GM20431 (cell line): ENCODE results near the gene A1BG.
"Not testable (repeated sequence)": the region's sequence is repeated elsewhere in the genome, so short reads cannot be mapped to it uniquely, and the experiment has no call there.

Experiments
- in situ Hi-C: fragments of 300-500 bp; cut with MseI, MboI; formaldehyde crosslinking; loops from one replicate; pipeline ENCODE4 v1.15.0; 2020; ENCODE audit warnings: low sequenced_read_pairs; ENCODE audit not compliant: unreplicated experiment

A1BG gene

DNA sequence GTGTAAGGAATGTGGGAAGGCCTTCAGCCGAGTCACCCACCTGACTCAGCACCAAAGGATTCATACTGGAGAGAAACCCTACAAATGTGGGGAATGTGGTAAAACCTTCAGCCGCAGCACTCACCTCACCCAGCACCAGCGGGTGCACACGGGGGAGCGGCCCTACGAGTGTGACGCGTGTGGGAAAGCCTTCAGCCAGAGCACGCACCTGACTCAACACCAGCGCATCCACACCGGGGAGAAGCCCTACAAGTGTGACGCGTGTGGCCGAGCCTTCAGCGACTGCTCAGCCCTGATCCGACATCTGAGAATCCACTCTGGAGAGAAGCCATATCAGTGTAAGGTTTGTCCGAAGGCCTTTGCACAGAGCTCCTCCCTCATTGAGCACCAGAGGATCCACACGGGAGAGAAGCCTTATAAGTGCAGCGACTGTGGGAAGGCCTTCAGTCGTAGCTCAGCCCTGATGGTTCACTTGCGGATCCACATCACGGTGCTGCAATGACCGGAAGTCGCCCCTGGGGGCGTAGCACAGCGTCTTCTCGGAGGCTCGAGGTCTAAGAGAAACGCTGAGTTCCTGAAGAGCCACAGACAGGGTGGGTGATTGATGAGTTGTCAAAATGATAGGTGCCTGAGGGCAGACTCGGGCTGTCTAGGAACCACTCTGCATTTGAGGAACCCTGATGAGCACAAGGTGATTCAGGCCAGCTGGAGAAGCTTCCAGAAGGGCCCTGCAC, 14.3 kb downstream of the A1BG start:
- in situ Hi-C loops, result no loop called here

DNA sequence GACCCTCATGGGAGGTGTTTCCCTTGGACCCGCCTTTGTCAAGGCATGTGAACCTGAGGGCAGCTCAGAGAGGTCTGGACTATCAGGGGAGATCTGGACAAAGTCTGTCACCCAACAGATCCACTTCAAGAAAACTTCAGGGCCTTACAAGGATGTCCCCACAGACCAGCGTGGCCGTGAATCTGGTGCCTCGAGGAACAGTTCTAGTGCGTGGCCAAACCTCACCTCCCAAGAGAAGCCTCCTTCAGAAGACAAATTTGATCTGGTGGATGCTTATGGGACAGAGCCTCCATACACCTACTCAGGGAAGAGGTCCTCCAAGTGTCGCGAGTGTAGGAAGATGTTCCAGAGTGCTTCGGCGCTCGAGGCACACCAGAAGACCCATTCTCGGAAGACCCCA, 15.0 kb downstream of the A1BG start:
- in situ Hi-C loops, result no loop called here

DNA sequence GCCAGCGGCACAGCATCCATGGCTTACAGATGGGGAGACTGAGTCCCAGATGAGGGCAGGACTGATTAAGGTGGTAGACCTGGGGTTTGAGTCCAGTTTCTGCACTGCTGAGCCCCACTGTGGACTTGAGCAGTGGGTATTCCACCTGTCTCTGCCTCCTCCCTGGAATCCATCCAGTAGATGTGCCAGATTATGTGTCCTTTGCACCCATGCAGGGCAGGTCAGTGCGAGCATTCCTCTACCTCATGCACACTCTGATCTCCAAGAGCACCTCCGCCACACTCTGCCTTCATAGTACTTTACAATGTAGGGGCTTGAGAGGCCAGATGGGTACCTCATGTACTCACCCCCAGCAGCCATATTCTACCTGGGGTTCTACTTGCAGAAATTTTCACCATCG, 16.5 kb downstream of the A1BG start:
- in situ Hi-C loops, result no loop called here

DNA sequence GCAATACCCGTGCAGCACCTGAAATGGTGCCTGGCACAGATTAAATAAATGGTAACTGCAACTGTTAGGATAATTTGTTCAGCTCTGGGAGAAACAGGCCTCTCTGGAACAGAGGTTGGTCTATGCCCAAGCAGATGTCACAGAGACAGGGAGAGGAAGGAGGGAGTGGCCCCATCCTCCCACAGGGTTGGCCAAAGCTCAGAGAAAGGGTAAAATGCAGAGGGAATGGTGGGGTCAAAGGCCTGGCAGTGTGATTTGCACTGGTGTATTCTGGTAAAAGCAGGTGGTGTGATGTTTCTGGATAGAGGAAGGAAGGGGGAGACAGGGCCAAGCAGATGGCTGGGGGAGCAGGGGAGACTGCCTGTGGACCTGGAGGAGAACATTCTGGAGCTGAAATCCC, 17.1 kb downstream of the A1BG start:
- in situ Hi-C loops, result no loop called here

DNA sequence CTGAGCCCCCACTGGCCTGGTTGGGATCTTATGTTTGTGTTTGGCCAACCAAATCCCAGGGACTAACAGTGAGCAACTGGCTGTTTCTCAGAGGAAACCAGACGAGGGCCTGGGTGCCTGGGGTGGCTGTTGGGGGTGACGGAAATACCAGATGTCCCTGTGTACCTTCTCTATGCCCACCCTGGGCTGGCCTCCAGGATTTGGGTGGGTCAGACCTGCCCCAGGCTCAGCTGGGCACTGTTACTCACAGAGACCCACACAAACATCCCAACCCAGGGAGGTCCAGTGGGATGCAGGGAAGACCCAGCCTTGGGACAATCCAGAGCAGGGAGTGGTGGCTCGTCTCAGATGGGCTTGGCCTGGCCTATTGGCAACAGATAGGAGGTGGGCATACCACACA, 17.7 kb downstream of the A1BG start:
- in situ Hi-C loops, result no loop called here

DNA sequence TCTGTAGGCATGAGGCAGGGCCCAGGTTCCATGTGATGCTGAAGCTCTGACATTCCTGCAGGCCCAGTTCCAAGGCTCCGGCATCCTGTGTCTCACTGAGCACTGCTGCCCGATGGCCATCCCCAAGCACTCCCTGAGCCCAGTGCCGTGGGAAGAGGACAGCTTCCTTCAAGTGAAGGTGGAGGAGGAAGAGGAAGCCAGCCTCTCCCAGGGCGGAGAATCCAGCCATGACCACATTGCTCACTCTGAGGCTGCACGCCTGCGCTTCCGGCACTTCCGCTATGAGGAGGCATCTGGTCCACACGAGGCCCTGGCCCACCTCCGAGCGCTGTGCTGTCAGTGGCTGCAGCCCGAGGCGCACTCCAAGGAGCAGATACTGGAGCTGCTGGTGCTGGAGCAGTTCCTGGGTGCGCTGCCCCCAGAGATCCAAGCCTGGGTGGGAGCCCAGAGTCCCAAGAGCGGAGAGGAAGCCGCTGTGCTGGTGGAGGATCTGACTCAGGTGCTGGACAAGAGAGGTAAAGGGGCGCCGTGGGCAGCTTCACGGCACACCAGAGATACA, 18.5 kb downstream of the A1BG start:
- in situ Hi-C loops, result no loop called here

DNA sequence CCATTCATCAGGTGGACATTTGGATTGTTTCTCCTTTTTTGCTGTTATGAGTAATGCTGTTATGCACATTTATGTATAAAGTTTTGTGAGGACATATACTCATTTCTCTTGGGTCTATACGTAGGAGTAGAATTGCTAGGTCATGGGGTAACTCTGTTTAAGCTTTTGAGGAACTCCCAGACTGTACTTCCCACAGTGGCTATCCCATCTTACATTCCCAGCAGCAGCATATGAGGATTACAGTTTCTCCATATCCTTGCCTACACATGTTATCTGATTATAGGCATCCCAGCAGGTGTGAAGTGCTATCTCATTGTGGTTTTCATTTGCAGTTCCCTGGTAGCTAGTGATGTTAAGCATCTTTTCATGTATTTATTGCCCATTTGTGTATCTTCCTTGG, 20.6 kb downstream of the A1BG start:
- in situ Hi-C loops, result no loop called here

DNA sequence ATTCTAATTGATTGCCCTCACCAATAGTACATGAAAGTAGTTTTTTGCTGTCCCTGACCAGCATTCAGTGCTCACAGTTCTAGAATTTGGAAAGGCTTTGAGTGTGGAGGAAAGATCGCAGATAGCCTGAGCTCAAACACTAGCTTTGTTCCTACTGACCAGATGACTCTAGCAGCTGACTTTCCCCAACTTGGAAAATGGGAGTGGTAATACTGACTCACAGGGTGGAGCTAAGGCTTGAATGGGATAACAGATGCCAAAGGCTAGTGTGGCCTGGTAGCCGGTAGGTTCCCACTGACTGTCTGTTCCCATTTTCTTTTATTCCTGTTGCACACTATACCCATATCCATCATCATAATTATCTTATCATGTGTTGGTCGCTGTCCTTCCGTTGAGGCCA, 22.8 kb downstream of the A1BG start:
- in situ Hi-C loops, result no loop called here

DNA sequence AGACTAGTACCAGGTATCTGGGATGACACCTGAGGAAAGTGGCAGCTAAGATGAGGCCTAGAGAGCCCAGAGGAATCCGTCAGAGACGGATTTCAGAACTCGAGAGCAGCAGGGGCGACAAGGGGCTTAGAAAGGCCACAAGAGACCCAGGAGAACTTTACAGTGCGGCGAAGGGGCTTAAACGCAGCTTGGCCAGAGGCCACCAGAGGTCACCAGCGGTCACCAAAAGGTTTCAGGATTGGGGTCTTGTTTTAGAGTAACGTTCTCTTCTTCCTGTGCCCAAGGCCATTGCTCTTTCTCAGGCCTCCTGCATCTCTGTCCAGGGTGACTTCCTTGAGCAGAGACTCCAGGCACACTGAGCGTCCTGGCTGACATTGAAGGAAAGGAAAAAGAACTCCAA, 24.3 kb downstream of the A1BG start:
- in situ Hi-C loops, result no loop called here

DNA sequence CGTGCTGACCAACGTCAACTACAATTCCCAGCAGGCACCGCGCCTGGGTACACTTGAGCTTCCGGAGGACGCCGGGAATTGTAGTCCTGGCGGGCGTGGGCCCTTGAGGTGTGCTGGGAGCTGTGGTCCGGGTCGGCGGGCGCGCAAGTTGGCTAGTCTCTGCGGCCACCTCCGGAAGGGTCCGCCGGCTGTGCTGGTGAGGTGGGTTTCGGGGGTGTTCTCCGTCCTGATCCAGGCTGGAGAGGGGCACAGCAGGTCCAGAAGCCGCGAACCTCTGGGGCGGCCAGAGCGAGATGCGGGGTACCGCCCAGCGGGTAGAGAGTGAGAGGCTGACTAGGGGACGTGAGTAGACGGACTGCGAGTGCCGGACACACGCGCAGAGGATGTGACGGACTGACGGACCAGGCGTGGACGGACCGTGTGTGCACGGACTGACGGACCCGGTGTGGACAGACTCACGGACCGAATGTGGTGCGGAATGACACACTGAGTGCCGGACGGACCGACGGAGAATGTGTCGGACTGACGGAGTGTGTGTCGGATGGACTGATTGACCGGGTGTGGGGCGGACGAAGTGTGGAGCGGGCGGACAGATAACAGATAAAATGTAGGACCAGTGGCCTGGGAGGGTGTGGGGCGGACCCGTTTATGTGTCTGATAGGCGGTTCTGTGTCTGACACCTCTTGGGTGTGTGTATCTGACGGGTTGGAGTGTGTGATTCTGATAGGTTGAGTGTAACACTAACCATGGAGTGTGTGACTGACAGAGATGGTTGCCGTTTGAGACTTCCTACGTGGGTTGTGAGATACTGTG, 26.2 kb downstream of the A1BG start, which contains the start of gene ZSCAN22:
Gene ZSCAN22 (plus strand): TSS at position 81 of the 813 bp plus-strand sequence. CDS start 7,809 bp downstream, outside the sequence.
- in situ Hi-C loops, result no loop called here

DNA sequence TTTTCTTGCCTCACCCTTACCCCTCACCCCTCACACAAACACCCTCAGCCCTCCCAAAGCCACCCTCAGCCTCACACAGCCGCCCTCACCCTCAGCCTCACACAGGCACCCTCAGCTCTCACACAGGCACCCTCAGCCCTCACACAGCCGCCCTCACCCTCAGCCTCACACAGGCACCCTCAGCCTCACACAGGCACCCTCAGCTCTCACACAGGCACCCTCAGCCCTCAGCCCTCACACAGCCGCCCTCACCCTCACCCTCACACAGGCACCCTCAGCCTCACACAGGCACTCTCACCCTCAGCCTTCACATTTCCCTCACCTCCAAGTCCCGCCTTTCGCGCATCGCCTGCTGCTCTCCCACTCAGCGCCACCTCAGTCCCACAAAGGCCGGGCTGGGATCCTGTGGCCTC, 26.8 kb downstream of the A1BG start:
- in situ Hi-C loops, result no loop called here

DNA sequence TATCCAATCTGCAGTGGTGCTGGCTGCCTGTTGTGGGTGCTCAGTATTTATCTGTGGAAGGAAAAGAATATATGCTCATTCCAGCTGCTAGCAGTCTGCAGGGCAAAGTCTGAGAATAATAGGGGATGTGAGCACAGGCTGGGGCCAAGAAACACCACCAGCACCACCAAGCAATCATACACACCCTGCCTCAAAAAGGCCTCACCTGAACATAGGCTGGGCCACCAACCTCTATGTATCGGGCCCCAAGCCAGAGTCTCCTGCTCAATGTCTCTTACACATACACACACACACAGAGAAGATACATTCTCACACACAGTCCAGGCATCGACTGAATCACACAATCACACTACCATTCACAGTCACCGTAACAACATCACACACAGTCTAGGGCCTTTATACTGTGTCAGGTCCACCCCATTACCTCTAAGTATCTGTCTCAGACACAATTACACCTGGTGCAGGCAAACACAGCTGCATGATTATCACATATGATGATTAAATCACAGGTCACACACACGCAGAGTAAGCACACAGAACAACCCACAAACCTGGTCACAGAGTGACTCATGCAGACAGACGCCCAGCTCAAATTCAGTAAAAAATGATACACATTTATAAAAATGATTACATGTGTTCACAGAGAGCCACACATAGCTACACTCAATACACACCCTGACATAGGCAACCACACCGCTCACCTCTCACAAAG, 27.8 kb downstream of the A1BG start:
- in situ Hi-C loops, result no loop called here

DNA sequence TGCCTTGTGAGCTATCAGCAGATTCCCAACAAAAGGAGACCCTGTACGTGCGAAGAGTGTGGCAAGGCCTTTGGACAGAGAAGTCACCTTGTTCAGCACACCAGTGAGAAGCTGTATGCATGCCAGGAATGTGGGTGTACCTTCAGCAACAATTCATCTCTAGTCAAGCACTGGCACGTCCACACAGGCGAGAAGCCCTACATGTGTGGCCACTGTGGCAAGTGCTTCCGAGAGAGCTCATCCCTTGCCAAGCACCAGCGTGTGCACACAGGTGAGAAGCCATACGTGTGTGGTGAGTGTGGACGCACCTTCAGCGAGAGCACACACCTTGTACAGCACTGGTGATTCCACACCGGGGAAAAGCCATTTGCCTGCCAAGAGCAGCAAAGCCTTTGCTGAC, 34.1 kb downstream of the A1BG start:
- in situ Hi-C loops, result no loop called here

DNA sequence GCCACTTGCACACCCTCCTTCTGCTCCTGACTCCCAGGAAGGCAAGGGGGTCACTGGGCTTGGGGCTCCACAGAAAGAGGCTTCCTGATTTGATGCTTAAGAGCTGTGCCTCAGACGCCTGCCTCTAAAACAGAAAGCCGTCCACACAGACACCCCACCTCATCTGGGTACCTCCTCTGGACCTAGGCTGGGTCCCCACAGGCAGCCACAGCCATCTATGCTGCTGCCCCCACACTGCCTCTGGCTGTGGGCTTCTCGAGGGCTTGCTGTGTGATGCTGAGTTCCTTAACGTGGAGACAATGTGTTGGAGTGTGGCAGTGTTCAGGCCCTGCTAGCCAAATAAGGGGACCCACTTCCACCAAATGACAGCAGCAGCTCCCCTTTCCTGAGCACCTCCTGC, 35.0 kb downstream of the A1BG start:
- in situ Hi-C loops, result no loop called here

DNA sequence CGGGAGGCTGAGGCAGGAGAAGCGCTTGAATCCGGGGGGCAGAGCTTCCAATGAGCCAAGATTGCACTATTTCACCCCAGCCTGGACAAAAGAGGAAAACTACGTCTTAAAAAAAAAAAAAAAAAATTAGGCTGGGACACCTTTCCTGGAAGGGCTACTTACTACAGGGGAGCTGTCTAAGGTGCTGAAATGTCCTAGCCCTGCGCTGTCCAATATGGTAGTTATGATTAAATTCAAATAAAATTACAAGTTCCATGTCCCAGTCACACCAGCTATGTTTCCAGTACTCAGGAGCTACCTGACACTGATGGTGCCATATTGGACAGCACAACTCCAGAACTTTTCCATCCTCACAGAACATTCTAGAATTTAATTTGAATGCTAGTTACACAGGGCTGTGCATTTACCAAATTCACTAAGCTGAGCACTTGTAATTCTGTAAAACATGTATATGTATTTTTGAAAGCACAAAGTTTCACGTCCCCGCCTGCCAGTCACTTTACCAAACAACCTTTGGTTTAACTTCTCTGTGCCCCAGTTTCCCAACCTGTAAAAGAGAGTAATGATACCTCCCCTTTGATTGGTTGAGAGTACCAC, 35.7 kb downstream of the A1BG start:
- in situ Hi-C loops, result no loop called here

DNA sequence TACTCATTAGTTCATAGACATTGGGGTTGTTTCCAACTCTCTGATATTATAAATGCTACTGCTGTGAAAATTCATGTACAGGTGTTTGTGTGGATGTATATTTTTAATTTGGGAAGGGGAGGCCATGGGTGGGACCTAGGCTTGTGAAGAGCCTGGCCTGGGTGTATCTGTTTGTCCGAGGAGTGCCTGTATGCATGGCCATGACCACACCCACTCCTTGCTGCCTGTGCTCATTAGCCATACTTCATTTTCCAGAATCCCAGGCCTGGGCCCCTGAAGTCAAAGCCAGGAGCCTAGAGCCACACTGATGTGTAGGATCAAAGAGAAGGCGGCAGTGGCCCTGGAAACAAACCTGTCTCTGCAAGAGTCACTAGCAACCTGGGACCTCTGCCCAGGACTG, 37.7 kb downstream of the A1BG start:
- in situ Hi-C loops, result no loop called here

DNA sequence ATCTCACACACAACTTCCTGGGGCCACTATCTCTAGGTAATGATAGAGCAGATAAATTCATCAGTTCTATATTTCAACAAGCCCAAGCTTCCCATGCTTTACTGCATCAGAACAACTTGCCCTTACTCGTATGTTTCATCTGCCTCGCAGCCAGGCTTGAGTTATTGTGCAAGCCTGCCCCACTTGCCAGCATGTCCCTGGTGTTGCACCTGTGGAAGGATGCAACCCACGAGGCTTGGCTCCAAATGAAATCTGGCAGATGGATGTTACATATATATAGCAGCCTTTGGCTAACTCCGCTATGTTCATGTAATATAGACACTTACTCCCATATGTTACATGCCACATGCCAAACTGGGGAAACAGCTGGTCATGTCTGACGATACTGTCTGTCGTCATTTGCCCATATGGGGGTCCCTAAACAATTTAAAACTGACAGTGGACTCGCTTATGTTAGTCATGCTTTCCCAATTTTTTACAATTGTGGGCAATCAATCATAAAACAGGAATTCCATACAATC, 41.9 kb downstream of the A1BG start:
- in situ Hi-C loops, result no loop called here

DNA sequence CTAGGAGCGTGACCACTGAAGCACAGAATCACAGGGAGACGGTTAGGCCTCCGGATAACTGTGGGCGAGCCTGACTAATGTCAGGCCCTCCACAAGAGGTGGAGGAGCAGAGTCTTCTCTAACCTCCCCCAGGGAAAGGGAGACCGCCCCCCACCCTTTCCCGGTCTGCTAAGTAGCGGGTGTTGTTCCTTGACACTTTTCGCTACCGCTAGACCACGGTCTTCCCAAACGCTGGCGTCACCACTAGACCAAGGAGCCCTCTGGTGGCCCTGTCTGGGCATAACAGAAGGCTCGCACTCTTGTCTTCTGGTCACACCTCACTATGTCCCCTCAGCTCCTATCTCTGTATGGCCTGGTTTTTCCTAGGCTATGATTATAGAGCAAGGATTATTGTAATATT, 42.6 kb downstream of the A1BG start:
- in situ Hi-C loops, result not testable (repeated sequence)

DNA sequence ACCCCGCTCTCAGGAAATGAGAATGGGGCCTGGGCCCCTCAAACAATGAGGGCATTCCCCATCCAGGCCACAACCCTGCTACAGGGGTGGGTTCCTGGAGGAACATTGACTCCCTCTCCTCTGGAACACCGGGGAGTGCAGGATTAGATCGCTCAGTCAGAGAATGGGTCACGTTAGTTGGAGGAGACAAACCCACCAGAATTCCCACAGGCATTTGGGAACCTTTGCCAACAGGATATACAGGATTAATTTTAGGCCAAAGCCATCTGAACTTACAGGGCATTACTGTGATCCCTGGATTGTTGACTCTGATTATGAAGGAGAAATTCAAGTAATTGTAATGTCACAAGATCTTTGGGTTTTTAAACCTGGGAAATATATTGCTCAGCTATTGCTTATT, 45.6 kb downstream of the A1BG start:
- in situ Hi-C loops, result no loop called here

DNA sequence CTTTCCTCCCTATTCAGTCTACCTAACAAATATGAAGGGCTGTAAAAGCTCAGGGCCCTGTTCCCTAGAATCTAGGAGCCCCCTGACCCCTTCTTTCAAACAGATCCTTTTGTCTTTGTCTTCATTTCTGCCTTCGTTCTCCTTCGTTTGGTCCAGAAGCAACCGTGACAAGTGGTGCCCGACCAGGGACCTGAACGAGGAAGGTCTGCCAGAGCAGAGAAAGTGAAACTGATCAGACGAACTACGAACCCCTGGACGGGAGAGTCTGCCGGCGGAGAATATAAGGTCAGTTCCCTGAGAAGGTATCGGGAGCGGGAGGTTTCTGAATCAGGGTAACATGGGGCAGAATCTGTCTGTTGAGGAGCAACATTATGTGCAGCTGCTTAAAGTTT, 47.4 kb downstream of the A1BG start:
- in situ Hi-C loops, result no loop called here
